GM23248 (cell line): ENCODE results near the gene ZNF627.

Source experiments
- EZH2 ChIP-seq: fragments of 200-600 bp; sonication (generic); IDR thresholded peaks from 2 replicates; pipeline ENCODE4 v1.6.1; 2018; ENCODE audit warnings: antibody characterized with exemption, mild to moderate bottlenecking; ENCODE audit not compliant: insufficient read depth, poor library complexity, severe bottlenecking
- EZH2phosphoT487 ChIP-seq: fragments of 200-600 bp; sonication (generic); IDR thresholded peaks from 2 replicates; pipeline ENCODE4 v1.6.1; 2018; ENCODE audit warnings: antibody characterized with exemption, moderate library complexity, mild to moderate bottlenecking, low read depth; ENCODE audit not compliant: insufficient read depth

- no peak for TF ChIP-seq EZH2
- no peak for TF ChIP-seq EZH2phosphoT487
Observed at GRCh38 chr19:11641244-11641643, 44.0 kb downstream of the ZNF627 start.
